IPS-18c (cell line): ENCODE measurements around the gene UCK2.

Experiments
- H3K4me3 ChIP-seq: 2 replicates; pipeline ENCODE4 v1.7.0; 2013; ENCODE audit warnings: low read depth, mild to moderate bottlenecking, low read length, moderate library complexity; ENCODE audit not compliant: insufficient read depth
- H3K9me3 ChIP-seq: one replicate; pipeline ENCODE4 v1.6.1; 2013; ENCODE audit warnings: mild to moderate bottlenecking, low read length, moderate library complexity; ENCODE audit not compliant: control insufficient read depth, insufficient read depth

UCK2 gene

DNA sequence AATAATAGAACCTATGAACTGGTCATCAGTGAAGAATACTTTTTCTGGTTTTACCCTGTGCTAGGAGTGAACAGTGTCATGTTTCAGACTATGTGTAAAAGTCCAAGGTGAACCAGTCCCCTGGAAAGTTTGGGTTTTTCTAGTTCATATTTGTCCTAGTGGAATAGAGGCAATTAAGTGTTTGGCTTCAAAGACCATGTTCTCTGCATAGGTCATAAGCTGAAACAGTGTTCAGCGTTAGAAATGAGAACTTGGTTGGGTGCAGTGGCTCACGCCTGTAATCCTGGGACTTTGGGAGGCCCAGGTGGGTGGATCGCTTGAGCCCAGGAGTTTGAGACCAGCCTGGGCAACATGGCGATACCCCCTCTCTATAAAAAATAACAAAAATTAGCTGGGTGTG lies 77.5 kb downstream of the UCK2 start:
- H3K4me3 ChIP-seq = no peak overlapping the region
- no peaks in the 10 kb centered on the region for H3K9me3 ChIP-seq

DNA sequence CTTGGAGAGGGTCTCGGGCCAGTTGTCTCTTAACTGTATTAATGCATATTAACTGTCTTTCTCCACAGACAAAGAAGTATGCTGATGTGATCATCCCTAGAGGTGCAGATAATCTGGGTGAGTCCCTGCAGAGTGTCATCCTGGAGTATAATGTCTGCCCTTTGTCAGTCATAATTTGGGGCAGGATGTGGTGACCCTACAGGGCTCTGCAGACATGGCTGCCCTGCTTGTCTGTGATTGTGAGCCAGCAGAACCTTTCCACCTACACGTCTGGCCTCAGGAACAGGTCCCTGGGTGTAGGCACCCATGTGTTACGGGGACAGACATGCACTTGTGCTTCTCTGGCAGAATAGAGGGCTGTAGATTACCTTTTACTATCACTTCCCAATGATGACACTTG lies 78.4 kb downstream of the UCK2 start:
- Histone ChIP-seq H3K4me3 (no peak overlapping the region), H3K9me3 (no peaks in the 10 kb centered on the region)

DNA sequence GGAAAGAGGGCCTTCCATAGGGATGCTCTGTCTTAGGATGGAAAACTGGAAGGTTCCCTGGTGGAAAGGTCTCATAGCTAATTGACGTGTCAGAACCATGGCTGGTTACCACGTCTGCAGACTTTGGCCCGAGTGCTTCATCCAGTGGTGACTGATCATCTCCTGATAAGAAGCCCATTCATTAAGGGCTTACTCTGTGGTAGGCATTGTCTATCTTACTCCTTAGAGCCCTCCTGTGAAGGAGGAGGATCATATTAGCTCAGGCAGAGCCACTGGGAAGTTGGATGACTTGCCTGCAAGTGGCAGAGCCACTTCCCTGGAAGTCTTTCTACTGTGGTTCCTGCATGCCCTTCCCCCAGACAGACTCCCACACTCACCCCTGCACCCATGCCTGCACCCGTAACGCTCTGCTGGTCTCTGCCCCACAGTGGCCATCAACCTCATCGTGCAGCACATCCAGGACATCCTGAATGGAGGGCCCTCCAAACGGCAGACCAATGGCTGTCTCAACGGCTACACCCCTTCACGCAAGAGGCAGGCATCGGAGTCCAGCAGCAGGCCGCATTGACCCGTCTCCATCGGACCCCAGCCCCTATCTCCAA lies 79.9 kb downstream of the UCK2 start:
- H3K4me3 ChIP-seq = no peak overlapping the region
- H3K9me3 ChIP-seq = no peaks in the 10 kb centered on the region

DNA sequence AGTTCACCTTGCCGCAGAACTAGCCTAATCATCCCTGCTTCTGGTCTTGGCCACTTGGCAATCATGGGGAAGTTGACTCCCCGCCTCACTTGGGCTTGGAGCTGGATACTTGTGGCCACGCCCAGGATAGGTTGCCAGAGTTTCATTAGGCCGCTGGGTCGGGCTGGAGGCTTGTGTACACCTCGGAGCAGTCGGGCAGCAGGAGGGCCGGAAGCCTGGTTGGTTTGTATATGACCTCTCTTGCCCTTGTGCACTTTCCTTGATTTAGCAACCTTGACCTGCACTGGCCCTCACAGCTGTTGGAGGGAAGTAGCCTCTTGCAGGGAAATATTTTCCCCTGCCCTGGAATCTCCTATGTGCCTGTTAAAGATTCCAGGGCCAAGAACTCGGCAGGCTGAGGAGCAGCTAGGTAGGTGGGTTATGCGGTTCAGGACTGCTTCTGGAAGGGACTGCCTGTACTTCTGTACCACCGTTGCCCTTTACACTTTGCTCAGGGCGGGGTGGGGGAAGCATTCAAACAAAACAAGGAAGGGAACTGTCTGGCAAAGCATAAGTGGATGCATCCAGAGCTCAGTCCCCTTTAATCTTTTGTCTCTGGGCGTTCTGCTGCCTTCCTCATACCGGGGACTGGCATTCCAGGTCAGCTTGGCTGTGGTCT lies 83.5 kb downstream of the UCK2 start:
- H3K4me3 ChIP-seq = no peak overlapping the region
- no peaks in the 10 kb centered on the region for H3K9me3 ChIP-seq

DNA sequence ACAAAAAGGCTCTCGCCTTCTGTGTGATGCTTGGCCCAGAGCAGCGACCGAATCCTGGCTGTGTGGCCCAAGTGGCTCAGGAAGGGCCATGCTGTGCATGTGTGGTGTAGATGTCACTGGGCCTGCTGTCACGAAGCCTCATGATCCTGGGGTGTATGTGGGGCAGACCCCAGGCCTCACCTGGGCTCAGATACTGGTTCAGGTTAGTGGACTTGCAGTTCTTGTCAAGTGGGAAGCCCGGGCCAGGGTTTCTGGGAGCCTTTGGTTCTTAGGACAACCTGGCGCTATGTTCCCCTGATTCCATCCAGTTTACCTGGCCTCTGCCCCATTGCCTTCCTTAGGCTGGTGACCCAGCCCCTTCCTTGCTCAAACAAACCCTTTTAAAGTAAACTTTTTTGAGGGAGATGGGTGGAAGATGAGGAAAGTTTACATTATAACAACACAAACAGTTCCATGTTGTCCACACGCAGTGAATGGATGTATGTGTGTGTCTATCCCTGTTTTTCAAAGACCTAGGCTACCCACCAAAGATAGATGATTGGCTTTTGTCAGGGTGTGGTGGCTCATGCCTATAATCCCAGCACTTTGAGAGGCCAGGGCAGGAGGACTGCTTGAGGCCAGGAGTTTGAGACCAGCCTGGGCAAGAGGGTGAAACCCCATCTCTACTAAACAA lies 84.3 kb downstream of the UCK2 start:
- Histone ChIP-seq H3K9me3 (no peaks in the 10 kb centered on the region), H3K4me3 (no peak overlapping the region)

DNA sequence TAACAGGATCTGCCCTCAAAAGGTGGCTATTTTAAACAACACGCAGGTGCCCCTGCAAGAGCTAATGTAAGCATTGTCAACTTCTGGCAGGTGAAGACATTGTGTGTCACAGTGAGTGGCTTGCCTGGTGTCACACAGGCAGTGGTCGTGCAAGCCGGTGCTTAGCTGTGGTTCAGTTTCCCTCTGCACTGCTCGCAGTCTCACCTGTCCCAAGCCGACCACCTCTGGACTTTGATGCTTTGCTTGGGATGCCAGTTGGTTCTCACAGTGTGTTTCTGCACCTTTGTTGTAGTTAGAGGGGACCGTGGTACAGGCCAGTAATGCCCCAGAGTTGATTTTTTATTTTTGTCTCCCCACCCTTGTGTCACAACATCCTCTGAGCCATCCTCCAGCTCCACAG lies 85.2 kb downstream of the UCK2 start:
- Histone ChIP-seq H3K9me3 (no peaks in the 10 kb centered on the region), H3K4me3 (no peak overlapping the region)

DNA sequence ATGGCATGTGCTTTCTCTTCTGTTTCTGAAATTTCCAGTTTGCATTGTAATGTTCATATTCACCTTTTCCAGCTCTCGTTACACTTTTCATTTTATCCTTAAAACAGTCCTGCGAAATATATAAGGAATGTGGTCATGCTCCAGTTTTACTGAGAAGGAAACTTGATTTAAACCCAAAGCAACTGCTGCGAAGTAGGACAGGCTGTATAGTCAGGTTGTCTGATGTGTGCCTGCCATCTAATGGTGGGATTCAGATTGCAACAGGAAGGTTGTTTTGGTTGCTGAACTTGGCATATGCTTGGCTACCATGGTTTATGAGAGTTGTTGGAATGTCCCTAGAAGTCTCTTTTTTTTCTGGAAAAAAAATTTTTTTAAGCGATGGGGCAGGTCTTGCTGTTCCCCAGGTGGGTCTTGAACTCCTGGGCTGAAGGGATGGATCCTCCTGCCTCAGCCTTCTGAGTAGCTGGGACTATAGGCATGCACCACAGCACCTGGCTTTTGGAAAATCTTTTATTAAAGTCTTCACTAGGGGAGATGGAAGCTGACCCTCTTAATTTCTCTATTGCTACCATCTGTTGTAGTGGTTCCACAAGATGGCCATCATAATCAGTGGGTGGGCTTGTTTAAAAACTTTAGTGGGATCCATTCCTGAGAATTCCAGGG lies 86.9 kb downstream of the UCK2 start:
- H3K9me3 ChIP-seq = no peaks in the 10 kb centered on the region
- no peak overlapping the region for H3K4me3 ChIP-seq

DNA sequence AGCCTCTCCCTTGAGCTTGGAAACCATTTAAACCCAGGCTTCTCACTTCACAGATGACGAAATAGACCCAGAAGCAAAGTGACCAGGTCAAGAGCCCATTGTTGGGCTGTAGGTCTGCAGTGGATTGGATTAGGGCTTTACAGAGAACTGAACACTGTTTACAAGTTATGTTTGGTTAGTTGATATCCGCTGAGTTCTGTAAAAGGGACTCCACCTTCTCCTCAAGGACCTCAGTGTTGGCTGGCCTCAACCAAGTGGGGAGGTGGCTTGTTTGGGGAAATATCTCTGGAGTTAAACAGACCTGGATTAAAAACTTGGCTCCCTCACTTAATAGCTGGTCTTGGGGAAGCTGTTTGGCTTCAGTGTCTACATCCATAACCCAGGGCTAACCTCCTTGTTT lies 88.1 kb downstream of the UCK2 start:
- H3K9me3 ChIP-seq = no peaks in the 10 kb centered on the region
- H3K4me3 ChIP-seq = no peak overlapping the region

DNA sequence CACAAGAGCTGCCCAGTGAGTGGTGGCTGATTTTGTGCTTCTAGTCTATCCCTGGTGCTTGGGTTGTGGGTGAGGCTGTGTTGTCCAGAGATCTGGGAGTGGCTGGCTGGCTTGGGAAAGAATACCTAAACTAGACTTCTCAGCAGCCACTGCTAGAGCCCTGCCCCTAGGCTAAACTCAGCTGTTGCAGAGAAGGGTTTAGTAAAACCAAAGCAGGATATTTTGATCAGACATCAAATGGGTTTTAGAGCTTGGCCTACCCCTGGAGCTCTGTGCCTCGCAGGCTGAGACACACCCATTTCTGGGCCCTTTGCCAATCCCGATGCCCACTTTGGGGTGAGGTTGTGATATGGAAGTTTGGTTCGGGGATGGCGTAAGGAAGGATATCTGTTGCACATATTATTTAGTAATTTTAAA lies 88.5 kb downstream of the UCK2 start:
- H3K4me3 ChIP-seq = no peak overlapping the region
- H3K9me3 ChIP-seq = no peaks in the 10 kb centered on the region

DNA sequence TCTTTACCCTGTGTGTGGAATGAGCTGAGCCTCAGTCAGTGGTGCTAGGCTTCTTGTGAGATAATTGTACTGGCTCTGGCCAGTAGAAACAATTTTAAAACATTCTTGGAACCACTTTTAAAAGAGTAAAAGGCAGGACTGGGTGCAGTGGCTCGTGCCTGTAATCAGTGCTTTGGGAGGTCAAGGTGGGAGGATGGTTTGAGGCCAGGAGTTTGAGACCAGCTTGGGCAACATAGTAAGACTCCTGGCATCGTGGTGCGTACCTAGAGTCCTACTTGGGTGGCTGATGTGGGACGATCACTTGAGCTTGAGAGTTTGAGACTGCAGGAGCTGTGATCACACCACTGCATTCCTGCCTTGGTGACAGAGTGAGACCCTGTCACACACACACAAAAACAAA lies 89.8 kb downstream of the UCK2 start:
- no peak overlapping the region for H3K4me3 ChIP-seq
- no peaks in the 10 kb centered on the region for H3K9me3 ChIP-seq

DNA sequence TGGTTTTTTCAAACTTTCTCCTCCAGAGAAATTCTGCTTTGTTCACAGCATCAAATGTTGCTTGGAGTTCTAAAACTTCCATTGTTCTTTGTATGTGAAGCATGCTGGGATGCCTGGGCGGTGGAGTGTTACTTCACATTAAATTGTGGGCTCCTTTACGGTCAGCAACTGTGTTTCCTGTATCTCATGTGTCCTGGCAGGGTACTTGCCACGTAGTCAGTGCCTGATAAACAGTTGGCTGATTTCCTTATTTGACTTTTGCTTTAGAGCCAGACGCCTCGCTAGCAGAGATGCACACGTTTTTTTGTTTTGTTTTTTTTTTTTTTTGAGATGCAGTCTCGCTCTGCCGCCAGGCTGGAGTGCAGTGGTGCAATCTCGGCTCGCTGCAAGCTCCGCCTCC lies 96.7 kb downstream of the UCK2 start:
- no peak overlapping the region for H3K4me3 ChIP-seq
- H3K9me3 ChIP-seq = no peaks in the 10 kb centered on the region

DNA sequence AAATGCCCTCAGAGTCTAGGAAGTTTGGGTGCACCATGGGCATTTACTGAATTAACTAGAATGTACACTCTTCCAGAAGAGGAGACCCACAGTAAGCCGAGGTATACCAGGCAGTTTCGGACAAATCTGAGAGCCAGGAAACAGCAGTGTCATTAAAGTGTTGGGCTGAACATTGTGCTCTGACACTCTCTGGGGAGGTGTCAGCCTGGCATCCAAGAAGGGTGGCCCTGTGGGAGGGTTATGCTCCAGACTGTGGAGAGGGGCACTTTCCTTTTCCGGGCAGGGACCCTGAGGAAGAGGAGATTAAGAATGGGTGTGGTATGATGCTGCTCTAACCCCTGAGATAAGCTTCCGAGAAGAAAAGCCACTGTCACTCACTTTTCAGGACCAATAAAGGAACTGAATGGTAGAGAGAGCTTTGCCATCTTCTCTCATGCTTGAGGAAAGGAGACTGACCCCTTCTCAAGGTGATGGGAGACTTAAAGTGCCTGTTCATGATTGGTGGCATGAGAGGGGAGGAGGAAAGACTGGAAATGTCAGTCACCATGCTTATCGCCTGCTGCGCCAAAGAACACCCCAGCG lies 98.2 kb downstream of the UCK2 start:
- no peak overlapping the region for H3K4me3 ChIP-seq
- H3K9me3 ChIP-seq = no peaks in the 10 kb centered on the region

DNA sequence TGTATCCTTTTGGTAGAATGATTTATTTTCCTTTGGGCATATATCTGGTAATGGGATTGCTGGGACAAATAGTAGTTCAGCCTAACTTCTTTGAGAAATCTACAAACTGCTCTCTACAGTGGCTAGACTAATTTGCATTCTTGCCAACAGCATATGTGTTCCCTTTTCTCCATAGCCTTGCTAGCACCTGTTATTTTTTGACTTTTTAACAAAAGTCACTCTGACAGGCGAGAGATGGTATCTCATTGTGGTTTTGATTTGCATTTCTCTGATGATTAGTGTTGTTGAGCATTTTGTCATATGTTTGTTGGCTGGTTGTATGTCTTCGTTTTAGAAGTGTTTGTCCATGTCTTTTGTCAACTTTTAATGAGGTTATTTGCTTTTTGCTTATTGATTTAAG lies 99.8 kb downstream of the UCK2 start:
- no peak overlapping the region for H3K4me3 ChIP-seq
- H3K9me3 ChIP-seq = no peaks in the 10 kb centered on the region

DNA sequence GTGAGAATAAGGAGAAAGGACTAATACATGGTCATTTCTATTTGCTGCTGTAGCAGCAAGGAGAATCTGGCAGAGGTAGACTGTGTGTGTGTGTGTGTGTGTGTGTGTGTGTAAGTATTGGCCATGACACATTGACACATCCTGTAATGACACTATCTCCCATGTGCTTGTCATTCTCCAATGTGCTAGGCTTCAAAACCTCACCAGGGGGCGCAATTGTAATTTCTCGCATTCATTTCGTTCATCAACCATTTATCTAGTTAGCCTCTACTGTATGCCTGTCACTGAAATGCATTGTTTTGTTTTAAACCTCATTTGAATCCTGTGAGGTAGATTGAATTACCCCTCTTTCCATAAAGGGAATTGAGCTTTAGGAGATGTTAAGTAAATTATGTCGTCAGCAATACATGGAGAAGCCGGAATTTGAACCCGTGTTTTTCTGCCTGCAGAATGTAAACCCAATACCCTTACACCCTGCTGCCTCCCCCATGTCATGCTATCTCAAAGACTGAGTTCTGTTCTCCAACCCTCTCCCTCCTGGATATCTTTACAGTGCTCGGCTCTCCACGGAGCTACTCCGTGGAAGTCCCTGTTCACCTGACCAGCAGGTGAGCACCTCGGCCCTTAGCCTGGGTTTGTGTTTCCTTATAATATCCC lies 100.8 kb downstream of the UCK2 start:
- no peak overlapping the region for H3K4me3 ChIP-seq

DNA sequence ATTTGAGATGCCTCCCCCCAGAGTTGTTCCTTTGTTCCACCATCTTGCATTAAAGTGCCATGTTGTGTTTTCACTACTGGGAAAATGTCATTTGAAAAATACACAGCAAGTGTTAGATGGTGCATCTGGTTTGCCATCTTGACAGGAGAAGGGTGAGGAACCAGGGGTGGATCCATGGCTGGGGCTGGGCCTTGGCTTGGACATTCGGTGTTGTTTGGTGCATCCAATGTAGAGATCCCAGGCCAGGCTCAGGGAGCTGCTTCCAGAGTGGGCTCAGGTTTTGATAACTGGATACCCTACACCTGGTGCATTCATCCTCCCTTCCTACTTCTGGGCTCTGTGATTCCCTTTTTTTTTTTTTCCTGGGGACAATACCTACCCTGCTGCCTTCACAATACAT lies 103.5 kb downstream of the UCK2 start:
- no peak overlapping the region for H3K4me3 ChIP-seq
- H3K9me3 ChIP-seq = no peaks in the 10 kb centered on the region

More for the DNA sequence above, 100.8 kb downstream of the UCK2 start:
- H3K9me3 ChIP-seq = no peaks in the 10 kb centered on the region

DNA sequence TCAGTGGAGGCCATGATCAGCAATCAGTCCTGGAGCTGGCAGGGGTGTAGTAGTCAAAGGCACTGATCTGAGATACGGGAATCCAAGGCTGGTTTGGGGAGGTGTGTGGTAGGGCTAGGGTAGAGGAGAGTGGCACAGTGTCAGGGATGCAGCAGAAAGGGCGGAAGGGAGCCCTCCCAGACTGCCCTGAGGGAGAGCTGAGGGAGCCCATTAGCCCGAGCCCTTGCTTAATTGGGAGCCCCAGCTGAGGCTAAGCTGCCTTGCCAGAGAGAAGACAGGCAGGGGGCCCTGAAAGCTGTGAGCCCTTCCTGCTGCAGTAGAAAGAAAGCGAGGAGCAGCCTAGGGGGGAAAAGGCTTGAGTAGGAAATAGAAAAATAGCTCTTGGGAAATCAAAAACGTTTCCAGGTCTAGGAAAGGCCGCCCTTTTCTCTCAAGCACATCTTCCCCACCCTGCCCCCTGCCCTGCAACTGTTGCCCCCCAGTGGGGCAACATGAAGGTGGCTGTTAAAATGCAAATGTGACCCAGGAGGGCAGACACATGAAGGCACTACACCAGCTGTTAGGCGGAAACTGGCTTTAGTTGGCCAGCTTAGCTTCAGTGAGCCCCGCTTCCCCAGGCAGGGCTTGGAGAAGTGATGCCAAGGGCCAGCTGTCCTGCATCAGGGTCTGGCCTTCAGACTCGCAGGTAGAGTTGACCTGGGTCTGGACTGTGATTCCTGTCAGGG lies 106.2 kb downstream of the UCK2 start:
- H3K4me3 ChIP-seq = no peak overlapping the region
- H3K9me3 ChIP-seq = no peaks in the 10 kb centered on the region

DNA sequence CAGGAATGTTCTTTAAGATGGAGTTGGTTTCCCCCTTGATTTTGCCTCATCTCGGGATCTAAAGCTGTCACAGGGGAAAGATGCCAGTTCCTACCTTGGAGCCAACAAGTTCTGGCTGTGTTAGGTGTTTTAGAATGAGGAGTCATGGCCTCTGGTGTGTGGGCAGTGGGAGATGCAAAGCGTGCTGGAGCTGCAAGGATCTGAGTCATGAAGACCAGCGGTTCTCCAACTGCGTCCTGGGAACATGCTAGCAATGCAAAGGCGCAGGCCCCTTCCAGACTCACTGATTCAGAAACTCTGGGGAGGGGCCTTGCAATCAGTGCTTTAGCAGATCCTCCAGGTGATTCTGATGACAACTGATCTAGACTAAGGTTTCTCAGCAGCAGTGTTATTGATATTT lies 109.1 kb downstream of the UCK2 start:
- Histone ChIP-seq H3K4me3 (no peak overlapping the region), H3K9me3 (no peaks in the 10 kb centered on the region)
